Activated naive CD4-positive, alpha-beta T cell treated with Interleukin-2 at 50 U/mL for 16 hours (primary cell): ENCODE results near the gene MUSK.
"Not testable (repeated sequence)": the region's sequence is repeated elsewhere in the genome, so short reads cannot be mapped to it uniquely, and the experiment has no call there.

ENCODE experiments used
- DNase-seq: peaks from one replicate; pipeline ENCODE4 v3.0.0-alpha.2; 2020

MUSK gene

GRCh38 chr9:110668570-110669167, at the start of gene MUSK:
MUSK (plus strand) TSS chr9:110668791; CDS start chr9:110668905, 114 bp downstream.
- DNase-seq, result no peak

DNA sequence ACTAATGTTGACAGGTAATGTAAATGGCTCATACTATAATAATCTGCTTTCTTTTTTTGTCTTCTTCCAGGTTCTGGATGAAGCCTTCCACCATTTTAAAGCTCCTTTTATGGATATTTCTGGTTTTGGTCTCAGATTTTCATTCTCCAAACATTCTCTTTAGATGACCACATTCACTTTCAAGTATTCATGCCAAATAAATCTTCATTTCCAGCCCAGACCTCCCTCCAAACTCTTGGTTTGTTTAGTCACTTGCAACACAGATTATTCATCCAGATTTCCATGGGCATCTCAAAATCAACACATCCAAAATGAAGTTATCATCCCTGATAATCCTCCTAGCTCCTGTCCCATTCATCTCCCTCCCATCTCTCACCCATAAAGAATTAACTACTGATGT, 48.8 kb upstream of the MUSK start:
- no peak for DNase-seq

- DNase-seq, result no peak
These were observed 47.9 kb upstream of the MUSK start for GRCh38 chr9:110620726-110621125.

DNA sequence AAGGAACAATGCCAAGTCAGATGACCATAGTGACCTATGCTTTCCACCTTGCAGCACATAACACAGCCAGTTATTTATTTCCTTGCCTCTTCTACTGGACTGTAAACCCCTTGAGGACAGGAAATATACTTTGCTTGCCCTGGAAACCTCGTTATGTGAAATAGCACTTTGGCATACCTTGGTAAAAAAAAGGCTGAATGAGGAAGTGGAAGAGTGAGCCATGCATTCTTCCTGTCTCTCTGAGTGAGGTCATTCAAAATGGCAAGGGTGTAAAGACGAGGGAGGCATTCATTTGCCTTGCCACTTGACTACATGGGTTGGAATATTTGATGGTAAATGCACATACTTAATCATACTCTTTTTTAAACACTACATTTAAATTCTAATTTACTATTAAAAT, 46.2 kb upstream of the MUSK start:
- no peak for DNase-seq

- DNase-seq, result no peak
These were observed 45.0 kb upstream of the MUSK start for GRCh38 chr9:110623462-110624025.

DNA sequence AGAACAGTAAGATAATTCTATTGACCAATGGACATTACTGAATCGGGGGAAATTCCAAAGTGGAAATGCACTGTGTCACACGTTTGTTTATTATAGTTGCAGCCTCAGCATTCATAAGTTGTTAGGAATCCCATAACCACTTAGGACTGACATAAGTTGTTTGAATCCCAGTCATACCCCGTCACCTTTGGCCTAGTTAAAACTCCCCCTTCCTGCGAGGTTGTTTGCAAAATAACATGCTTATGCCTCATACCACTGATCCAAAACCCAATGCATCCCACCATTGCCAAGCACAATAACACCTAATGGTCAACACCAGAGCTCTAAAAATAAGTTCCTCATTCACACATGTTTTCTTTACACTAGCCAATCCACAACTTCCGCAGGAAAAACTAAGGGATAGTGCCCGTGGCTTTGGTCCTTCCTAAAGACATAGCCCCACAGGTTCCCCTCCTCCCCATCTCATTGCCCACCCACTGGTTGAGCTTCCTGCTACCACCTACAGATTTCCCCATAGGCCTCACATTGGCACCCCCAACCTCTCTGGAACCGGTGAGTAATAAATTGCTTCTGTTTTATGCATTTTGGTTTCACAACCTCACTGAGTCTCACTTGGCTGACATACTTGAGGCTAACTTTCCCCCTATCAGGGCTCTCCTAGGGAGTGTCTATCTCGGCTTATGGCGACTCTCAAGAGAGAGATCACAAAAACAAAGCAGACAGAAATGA, 42.3 kb upstream of the MUSK start:
- DNase-seq, result no peak

DNA sequence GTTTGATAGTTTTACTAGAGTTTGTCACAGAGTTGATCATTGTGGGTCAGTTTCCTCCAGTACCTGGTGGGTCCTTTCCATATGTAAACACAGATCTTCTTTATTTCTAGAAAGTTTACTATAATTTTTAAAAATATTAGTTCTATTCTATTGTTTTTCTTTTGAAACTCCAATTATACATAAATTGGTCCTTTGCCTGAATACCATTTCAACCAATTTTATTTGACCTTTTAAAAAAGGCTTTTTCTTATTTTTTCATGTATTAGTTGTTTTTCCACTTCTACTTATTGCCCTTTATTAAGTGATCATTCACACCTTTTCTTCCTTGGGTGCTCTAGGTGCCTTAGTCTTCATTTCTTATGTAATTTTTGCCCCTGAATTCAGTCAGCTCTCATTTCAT, 33.0 kb upstream of the MUSK start:
- no peak for DNase-seq

- no peak for DNase-seq
These were observed 30.1 kb upstream of the MUSK start for GRCh38 chr9:110638381-110638954.

- DNase-seq, result no peak
These were observed 27.9 kb upstream of the MUSK start for GRCh38 chr9:110640736-110641135.

DNA sequence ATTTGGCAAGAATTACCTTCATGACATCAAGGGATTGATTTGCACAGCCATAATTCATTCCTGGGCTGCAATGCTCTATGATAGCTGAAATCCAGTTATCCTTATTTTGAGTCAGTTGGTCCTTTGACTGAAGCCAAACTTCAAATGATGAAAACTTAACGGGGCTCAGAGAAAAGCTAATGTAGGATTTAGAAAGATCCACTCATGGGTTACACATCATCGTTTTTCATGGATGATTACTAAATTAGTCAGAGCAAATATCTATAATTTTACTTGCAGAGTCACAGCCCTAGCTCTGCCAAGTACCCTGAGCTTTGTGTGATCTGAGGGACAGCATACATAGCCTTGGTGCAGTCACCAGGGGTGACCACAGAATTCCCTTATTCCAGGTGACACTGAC, 27.3 kb upstream of the MUSK start:
- no peak for DNase-seq

DNA sequence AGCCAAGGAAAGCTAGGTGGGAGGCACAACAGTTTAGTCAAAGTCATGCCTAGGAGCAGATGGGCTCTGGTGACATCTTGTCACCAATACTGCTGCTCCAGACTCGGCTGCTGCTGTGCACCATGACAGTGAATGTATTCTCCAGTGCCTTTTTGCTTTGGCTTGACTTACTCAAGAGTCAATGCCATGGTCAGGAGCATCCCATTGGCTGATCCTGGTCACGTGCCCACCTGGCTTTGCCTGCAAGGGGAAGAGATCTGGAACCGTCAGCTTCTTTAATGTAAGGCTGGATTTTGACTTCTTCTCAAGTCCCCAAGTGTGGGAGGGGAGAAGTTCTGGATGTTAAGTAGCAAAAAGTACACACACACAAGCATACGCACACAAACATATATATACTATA, 19.9 kb upstream of the MUSK start:
- DNase-seq, result no peak

- DNase-seq, result no peak
These were observed 18.3 kb upstream of the MUSK start for GRCh38 chr9:110650261-110650660.

DNA sequence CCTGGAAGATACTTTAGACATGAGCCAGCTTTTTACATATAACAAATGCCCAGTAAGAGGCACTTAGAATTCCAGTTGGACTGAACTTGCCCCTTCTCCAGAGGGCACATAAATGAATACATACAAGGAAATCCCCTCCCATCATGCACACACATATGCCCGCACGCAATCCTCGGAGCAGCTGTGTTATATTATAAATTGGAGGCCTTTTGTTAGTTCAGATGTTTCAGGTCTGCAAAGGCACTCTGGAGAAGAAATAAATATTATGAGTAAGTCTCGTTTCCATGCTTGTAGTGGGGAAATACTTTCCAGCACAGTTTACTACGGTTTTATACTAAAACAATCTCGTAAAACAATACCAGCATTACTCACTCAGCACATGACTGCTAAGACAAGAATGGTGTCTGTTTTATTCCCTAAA, 17.6 kb upstream of the MUSK start:
- no peak for DNase-seq

- no peak for DNase-seq
These were observed 12.6 kb upstream of the MUSK start for GRCh38 chr9:110655754-110656641.

- no peak for DNase-seq
These were observed 8.6 kb upstream of the MUSK start for GRCh38 chr9:110659891-110660541.

GRCh38 chr9:110669433-110669832, 842 bp downstream of the MUSK start:
- DNase-seq, result no peak

- no peak for DNase-seq
These were observed 3.3 kb downstream of the MUSK start for GRCh38 chr9:110671849-110672248.

DNA sequence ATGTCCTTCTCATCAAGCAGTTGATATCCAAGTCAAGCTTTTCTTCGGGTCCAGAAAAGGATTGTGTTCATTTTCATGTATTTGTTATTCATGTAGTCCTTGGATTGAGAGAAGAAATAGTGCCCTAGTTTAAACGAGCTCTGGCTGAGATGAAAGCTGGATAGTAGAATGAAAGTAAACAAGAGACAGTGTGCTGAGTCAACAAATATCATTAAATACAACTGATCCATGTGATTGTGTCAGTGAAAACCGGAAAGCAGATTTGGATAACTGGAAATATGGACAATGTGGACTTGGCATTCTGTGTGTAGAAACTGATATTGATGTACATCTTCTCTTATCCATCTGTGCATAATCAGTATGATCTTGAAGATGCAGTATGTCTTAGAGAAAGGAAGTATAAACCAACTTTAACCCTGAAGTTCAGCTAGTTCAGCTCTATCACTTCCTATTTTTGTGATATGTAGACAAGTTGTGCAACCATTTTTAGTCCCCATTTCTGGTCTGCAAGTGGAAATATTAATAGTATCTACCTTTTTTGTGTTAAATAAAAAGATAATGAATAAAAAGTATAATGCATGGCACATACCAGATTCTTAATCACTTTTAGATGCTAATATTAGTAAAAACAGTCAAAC, 4.4 kb downstream of the MUSK start:
- DNase-seq, result no peak

- DNase-seq, result no peak
These were observed 18.9 kb downstream of the MUSK start for GRCh38 chr9:110687497-110687896.

DNA sequence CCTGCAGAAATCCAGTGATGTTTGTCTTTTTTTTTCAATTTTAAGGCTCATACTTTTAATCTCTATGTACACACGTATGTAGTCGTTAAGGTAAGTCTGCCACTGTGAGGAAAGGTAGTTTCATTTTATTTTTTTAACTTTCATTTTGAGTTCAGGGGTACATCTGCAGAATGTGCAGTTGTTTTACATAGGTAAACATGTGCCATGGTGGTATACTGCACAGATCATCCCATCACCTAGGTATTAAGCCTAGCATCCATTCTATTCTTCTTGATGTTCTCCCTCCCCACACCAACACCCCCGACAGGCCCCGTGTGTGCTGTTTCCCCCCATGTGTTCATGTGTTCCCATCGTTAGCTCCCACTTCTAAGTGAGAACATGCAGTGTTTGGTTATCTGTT, 19.7 kb downstream of the MUSK start:
- no peak for DNase-seq

DNA sequence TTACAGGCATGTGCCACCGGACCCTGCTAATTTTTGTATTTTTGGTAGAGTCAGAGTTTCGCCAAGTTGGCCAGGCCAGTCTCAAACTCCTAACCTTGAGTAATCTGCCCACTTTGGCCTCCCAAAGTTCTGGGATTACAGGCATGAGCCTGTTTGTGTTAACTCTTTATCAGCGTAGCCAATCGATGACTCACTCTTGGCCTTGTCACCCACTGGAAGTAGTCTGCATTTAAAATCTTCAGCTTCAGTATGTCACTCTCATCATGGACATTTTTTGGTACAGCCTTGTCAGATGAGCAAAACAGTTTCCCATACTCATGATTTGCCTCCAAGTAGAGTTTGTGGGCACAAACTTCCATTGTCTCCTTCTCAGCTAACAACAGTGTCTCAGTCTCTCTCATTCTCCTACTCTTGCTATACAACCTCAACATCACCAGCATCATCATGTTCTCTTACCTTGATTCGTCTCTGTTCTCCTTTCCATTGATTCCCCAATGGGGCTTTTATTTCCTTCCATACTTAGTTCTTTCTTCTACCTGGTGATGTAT, 22.5 kb downstream of the MUSK start:
- no peak for DNase-seq

DNA sequence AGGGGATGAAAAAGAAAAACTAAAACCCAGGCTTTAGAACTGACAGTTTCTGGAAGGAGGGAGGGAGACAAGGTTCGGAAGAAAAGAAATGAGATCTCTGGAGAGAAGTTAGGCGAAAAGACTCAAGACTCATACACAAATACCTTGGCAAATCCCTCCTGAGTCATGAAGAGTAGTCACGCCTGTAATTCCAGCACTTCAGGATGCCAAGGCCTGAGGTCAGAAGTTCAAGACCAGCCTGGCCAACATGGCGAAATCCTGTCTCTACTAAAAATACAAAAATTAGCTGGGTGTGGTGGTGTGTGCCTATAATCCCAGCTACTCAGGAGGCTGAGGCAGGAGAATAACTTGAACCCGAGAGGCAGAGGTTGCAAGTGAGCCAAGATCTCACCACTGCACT, 27.3 kb downstream of the MUSK start:
- DNase-seq, result not testable (repeated sequence)
